ENCODE results near the gene AKR1B1.

Gene AKR1B1

GRCh38 chr7:134419085-134419484 is 39.8 kb downstream of the AKR1B1 start:
- no peak for DNase-seq (ENCODE audit: low spot score)

- no peak for DNase-seq (ENCODE audit: low spot score)
Observed at GRCh38 chr7:134415700-134416099, 43.2 kb downstream of the AKR1B1 start.

DNA sequence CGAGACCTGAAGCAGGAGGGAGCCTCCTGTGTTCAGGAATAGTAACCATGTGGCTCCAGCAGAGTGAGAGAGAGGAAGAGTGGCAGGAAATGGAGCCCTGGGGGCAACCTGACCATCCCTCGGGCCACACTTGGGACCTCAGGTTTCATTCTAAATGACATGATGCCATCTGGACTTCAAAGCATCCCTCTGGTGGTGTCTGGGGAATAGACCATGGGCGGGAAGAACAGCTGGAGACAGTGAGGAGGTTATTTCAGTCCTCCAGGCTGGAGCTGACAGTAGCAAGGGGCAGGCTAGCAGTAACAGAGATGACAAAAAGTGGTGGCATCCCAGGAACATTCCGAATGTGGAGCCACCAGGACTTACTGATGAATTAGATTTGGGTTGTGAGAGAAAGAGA is 44.8 kb downstream of the AKR1B1 start:
- DNase-seq (ENCODE audit: low spot score): no peak

GRCh38 chr7:134407311-134407710 is 51.6 kb downstream of the AKR1B1 start:
- no peak for DNase-seq (ENCODE audit: low spot score)

DNA sequence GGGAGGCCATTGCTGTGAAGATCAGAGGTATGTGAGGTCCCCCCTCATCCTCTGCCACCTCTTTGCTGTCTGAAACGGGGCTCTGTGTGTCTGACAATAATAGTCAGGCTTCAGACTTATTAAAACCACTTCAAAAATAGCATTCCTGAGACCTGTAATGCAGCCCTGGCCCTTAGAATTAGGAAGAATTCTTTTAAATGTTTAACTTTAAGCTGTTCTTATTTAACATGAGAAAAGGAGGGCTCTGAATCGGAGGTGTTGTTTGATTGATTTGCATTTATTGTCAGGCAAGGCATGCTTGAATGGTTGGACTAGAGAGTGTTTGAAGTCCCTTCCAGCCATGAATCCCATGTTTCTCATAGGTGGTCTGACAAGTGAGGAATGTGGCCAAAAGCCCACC is 52.5 kb downstream of the AKR1B1 start:
- DNase-seq (ENCODE audit: low spot score): no peak

GRCh38 chr7:134405299-134405698 is 53.6 kb downstream of the AKR1B1 start:
- DNase-seq (ENCODE audit: low spot score): no peak

DNA sequence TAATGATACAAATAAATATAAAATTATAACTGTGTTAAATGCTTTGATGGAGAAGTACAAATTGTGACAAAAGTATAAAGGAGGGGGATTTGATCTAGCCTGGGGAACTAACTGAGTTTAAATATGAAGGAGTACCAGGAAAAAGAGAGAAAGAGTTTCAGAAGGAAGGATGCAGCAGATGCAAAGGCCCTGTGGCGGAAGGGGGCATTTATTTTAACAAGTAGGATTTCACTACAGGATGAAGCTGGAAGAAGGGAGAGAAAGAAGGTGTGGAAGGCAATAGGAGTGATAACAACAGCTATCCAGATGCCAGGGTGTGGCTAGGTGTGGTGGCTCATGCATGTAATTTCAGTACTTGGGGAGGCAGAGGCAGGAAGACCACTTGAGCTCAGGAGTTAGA is 55.8 kb downstream of the AKR1B1 start:
- no peak for DNase-seq (ENCODE audit: low spot score)

- DNase-seq (ENCODE audit: low spot score): no peak
Observed at GRCh38 chr7:134400859-134401258, 58.0 kb downstream of the AKR1B1 start.

GRCh38 chr7:134396031-134396430 is 62.9 kb downstream of the AKR1B1 start:
- DNase-seq (ENCODE audit: low spot score): no peak

GRCh38 chr7:134395604-134396003 is 63.3 kb downstream of the AKR1B1 start:
- no peak for DNase-seq (ENCODE audit: low spot score)

DNA sequence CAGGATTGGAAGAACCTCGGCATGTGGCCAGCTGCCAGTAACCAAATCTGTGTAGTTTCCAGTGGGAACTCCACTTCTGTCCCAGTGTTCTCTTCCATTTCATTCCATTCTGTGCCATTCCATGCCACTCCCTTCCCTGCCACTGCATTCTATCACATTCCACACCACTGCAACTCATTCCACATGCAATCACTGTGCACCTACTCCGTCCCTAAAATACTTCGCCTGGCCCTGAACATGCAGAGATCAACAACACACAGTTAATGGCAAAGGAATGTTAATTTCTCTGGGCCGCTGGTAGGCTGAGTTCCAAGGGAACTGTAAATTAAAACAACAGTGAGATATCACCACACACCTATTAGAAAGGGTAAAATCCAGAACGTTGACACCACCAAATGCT is 64.8 kb downstream of the AKR1B1 start:
- no peak for DNase-seq (ENCODE audit: low spot score)
